MCF 10A (cell line): ENCODE measurements around the gene ZNF215. TPM values are rescaled to one million over a fixed set of nuclear protein-coding genes. Genes with fewer than 3 reads are reported as not detected.

Experiments
- total RNA-seq: library from RNA; stranded (reverse); gene quantifications from 2 replicates; pipeline ENCODE4 v1.2.3, GENCODE V29; 2022

ZNF215 gene
- total RNA-seq, 1 experiment from 2014 or later, result 11.1 TPM

Other genes with a start within 250 kb of the ZNF215 start
- 78.0 and 88.4 TPM in 2 replicates for gene MRPL17, start 243.1 kb upstream of the ZNF215 start, total RNA-seq
- 0.37 and 0.39 TPM in 2 replicates for gene OR2AG2, start 154.4 kb upstream of the ZNF215 start, total RNA-seq
- not detected in 2 replicates for gene OR2AG1, start 143.4 kb upstream of the ZNF215 start, total RNA-seq
- gene OR6A2, start 126.7 kb upstream of the ZNF215 start, total RNA-seq, result 0.17 and 0.28 TPM in 2 replicates
- not detected in 2 replicates for gene OR10A5, start 80.7 kb upstream of the ZNF215 start, total RNA-seq
- gene OR10A2, start 63.4 kb upstream of the ZNF215 start, total RNA-seq, result not detected in 2 replicates
- not detected in 2 replicates for gene OR10A4, start 49.8 kb upstream of the ZNF215 start, total RNA-seq
- gene OR2D2, start 33.9 kb upstream of the ZNF215 start, total RNA-seq, result 0.37 and 0.56 TPM in 2 replicates
- not detected in 2 replicates for gene OR2D3, start 5.4 kb upstream of the ZNF215 start, total RNA-seq
- gene ZNF214, start 93.9 kb downstream of the ZNF215 start, total RNA-seq, result 3.1 and 4.2 TPM in 2 replicates
- not detected in 2 replicates for gene NLRP14, start 94.1 kb downstream of the ZNF215 start, total RNA-seq
- gene RBMXL2, start 162.6 kb downstream of the ZNF215 start, total RNA-seq, result not detected in 2 replicates